ENCODE measurements around the gene PCBP3.

GRCh38 chr21:45704311-45705108 lies 61.0 kb downstream of the PCBP3 start:
- TF ChIP-seq EZH2 (IDR thresholded peaks at IDR 0.05; ENCODE audit: low read length) (no peak), CTCF (optimal IDR thresholded peaks at IDR 0.05 in 1 of 3, IDR thresholded peaks at IDR 0.05 in 1 of 3, conservative IDR thresholded peaks at IDR 0.05 in 1 of 3; ENCODE audit: extremely low read depth in 1 of 3, insufficient read depth in 2 of 3, low read length in 3 of 3) (no peak)
